HG03354 (cell line): ENCODE measurements around the gene TM2D3.
"Not testable (repeated sequence)": the region's sequence is repeated elsewhere in the genome, so short reads cannot be mapped to it uniquely, and the experiment has no call there.

ENCODE experiments used
- ATAC-seq: cut with Tn5 transposase; IDR thresholded peaks from one replicate; pipeline ENCODE4 v1.9.1; 2021; ENCODE audit warnings: mild to moderate bottlenecking; ENCODE audit not compliant: unreplicated experiment, poor library complexity, severe bottlenecking

Gene TM2D3

DNA sequence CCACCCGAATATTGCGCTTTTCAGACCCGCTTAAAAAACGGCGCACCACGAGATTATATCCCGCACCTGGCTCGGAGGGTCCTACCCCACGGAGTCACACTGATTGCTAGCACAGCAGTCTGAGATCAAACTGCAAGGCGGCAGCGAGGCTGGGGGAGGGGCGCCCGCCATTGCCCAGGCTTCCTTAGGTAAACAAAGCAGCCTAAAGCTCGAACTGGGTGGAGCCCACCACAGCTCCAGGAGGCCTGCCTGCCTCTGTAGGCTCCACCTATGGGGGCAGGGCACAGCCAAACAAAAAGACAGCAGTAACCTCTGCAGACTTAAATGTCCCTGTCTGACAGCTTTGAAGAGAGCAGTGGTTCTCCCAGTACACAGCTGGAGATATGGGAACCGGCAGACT is 25.5 kb downstream of the TM2D3 start:
- ATAC-seq = not testable (repeated sequence)

DNA sequence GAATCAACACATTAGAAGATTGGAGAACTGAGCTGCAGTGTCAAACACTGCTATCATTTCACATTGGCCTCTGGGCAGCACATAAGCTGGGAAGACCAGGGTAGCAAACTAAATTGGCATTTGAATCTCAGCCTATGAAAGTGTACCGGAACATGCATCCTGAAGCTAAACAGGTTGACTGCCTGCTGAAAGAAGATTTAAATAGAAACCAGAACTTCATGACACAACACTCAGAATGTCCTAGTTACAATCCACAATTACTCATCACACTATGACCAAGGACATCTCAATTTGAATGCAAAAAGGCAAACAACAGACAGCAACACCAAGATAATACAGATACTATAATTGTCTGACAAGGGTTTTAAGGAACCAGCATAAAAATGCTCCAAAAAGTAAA is 26.2 kb downstream of the TM2D3 start:
- ATAC-seq = no peak

DNA sequence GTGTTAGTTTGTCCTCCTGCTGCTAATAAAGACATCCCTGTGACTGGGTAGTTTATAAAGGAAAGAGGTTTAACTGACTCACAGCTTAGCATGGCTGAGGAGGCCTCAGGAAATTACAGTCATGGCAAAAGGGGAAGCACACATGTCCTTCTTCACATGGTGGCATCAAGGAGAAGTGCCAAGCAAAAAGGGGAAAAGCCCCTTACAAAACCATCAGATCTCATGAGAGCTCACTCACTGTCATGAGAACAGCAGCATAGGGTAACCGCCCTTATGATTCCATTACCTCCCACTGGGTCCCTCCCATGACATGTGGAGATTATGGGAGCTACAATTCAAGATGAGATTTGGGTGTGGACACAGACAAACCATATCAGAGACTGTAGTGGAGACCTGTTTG is 27.0 kb downstream of the TM2D3 start:
- no peak for ATAC-seq

DNA sequence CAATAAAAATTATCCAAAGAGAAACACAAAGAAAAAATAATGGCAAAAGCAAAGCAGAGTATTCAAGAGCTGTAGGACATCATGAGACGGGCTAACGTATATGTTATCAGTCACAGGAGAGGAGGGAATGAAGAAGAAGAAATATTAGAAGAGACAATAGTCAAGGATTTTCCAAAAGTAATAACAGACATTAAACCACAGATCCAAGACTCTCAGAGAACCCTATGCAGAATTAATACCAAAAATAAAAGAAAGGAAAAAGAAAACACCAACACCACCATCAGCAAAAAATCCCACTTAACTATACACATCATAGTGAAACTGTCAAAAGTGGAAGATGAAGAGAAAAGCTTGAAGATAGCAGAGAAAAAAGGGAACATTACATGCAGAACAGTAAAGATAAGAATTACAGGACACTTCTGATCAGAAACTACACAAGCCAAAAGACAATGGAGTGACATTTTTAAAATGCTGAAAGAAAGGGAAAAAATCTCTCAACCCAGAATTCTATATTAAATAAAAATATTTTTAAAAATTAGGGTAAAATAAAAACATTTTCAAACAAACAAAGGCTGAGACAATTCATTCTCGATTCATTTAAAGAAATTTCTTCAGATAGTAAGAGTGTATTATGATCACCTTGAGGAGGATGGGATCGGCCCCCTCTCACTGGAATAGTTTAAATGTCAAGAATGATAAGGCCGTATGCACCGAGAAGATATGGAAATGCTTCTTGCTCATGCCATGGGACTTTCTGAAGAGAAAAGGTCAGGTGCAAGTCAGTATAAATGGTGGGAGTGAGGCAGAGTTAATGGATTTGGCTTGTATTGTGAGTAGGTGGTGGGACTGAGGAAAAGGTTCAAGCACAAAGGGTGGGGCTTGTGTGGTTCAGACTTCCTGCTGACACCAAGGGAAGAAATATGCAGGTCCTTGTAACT is 28.5 kb downstream of the TM2D3 start:
- no peak for ATAC-seq

DNA sequence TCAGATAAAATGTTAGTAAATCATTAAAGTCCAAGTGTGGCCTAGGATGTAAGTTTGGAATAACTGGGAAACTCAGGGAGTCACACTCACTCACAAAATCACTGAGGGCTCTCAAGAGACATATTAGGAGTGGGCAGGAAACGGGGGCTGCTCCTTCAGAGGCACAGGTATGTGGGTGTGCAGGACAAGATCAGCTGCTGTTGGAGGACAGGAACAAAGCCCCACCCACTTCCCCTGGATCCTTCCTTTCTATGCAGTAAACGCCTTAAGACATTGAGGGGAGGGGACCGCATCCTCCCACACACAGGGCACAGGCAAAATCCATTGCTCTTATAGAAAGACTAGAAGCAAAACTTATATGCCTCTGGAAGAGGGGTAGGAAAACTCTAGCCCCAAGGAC is 30.2 kb downstream of the TM2D3 start:
- no peak for ATAC-seq

DNA sequence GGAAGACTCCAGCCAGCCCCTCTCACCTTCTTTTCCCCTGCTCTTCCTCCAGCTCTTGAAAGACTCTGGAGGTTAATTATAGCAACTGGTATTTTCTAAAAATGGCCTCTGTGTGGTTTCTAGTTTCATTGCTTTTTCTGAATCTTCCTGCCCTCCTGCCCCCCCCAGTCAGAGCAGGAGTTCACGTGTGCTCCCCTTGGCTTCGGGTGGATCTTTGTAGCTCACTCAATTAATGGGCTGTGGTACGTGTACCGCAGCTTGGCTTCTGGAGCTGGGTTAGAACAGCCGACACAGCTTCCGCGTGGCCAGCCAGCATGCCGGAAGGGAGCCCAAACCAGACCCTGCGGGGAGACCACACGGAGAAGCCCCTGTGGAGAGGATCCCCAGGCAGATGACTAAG is 31.5 kb downstream of the TM2D3 start:
- no peak for ATAC-seq

DNA sequence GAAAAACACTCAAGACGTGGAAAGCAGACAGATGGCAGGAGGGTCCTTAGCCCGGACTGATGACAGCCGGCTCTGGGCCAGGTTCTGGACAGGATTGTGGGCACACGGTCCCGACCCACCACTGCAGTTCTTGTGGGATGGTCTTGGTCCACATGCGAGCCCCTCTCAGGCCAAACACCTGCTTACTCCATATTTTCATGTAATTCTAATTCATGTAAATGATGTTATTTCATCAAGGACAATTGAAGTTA is 32.6 kb downstream of the TM2D3 start:
- ATAC-seq = no peak

DNA sequence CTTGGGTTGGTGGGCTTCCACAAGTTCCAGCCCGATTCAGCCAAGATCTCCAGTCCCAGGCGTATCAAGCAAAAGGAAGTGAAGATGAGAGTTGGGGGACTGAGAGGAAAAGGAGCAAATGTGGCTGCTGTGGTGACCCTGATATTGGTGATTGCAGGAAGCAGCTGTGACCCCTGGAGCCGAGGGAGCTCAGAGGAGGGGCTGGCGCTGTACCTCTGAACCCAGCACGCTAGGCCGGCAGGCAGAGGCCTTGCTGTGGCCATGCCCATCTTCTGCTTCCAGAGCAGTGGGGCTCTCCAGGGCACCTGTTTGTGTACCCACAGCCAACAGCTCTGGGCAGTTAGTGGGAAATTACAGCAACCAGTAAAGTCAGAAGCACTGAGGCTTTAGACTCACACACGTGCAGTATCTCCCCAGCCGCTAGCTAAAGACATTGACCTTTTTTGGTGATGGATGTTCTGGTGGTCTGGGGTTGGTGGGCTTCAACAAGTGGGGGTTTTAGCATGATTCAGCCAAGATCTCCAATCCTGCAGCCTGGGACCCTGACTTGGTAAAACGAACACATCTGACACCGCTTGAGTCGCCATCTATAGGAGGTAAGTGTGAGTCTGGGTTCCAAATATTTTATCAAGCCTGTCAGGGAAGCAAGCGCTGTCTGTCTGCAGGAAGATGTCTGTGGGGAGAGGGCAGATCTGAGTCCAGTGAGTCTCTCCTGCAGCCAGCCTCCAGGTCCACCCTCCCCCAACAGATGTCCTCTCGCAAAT is 33.1 kb downstream of the TM2D3 start:
- ATAC-seq = no peak

DNA sequence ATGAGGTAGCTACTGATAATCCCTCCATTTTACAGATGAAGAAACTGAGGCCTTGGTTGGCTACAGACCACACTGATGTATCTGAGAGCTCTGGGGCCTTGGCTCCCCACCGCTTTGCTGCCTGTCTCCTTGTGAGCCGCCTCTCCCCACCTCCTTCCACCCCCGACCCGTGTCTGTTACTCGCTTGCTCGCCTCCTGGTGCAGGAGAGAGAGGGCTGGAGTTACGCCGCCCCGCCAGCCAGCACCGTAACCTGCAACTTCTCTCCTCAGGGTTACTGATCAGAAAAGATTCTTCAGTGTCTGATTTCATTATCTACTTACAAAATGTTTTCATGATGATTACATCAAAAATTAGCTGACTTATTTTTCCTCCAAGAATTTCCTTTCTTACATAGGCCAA is 34.1 kb downstream of the TM2D3 start:
- no peak for ATAC-seq

DNA sequence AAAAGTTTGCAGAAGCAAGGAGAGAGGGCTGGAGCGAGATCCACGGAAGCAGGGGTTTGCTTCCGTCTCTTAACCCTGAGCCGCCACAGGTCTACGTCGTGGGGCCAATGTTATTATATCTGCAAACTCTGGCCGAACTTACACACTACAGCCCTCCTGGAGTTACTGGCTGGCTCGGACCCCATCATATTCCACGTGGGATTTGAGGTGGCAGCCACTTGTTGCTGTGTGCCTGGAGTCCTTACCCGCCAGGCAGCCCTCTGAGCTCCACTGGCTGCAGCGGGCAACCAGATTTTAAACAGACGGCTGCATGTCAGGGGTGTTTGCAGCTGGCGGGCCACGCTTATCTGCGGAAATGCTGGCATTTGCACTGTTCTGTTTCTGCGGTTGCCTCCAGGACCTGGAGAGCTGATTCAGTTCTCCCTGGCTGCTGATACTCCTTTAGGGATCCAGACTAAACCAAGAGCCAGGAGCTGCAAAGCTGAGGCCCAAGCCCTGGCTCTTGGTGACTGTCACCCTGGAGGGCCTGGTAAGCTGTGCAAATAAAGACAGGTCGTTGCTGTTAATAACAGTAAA is 34.7 kb downstream of the TM2D3 start:
- ATAC-seq = no peak

DNA sequence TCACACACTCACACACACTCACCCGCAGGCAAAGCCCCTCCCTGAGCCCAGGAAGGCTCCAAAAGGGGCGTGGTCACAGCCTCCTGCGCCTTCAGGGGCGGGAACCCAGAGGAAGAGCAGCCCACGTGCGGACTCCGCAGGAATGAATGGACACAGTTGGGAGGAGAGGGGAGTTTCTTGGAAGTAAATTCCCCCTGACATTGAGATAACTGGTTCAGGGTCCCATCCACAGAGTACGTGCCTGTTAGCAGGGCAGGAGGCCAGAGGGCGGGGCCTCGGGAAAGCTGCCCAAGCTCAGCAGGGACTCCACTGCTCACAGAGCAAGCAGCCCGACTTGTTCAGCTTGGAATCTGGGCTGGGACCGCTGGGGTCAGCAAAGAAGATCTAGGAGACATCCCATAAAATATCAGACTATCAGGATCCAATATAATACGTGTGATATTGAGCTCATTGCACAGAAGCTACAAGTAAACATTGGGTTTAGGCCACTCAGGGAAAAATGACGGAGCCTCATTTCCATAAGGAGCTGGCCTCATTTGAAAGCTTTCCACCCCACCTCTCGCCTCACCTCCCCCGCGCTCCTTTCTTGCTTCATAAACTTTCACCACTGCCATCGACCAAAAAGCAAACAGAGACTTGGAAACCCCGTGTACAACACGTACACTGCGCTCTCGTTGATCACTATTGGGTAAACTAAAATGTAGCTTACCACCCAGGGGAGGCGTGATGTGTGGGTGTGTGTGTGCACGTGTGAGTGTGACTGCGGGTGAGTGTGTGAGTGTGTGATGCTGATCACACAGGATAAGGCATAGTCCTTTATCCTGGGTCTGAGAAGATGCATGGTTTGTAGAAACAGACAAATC is 36.0 kb downstream of the TM2D3 start:
- no peak for ATAC-seq

DNA sequence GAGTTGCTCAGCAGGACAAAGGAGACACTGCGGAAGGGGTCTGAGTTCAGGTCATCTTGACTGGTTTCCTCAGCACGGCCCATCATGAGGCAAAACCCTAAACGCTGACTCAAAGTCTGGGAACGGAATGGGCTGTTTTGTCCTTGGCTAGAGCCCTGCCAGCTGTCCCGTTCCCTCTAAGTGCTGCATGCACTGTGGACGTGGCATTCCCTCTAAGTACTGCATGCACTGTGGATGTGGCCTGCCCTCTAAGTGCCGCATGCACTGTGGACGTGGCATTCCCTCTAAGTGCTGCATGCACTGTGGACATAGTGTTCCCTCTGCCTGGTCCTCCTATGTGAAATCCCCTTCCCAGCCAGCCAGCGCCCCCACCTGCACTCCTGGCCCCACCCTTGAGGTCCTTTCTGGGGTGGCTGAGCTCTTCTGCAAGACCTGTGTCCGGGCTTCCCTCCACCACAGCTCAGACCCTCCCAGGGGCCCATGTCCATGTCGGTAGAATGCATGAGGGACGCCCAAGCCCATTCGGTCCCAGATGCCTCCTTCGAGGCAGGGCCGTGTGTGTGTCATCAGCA is 36.7 kb downstream of the TM2D3 start:
- ATAC-seq = no peak

DNA sequence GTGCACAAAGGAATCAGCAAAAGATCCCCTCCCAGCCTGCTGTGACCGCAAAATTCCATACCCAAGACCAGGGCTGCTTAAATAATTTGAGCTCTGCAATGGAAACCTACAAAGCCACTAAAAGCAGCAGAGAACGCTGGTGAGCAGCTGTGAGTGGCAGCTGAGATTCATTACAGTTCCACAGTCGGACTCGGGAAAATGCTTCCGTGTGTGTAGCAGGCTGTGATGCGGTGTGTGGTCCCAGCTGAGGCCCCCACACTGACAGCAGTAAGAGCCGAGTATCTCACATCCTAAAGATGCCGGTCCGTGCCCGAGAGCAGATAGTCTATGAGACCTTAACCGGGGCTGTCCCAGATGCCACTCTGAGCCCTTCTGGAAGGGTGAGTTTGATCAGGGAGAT is 37.4 kb downstream of the TM2D3 start:
- ATAC-seq = no peak

DNA sequence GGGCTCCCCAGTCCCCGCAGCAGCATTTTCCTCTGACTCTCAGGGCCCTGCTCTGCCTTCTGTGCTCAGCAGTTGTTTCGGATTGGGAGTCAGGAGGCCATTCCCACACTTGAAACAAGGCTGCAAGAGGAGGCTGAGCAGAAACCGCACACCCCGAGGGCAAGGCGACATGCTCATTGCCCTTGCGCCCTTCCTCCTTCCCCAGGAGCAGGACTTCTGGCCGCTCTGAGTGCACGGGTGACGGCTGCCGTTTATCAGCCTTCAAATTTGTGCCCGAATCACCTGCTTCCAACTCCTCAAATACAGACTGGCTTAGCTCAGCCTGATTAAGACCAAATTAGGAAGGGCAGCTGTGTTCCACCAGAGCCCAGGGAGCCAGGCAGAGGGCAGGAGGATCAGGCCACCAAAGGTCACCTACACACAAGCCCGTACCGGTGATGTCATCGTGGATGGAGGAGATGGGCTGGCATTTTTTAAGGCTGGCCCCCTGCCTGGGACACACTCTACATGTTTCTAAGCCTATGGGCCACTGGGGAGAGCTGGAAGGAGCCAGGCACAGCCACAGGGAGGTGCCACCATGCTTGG is 38.1 kb downstream of the TM2D3 start:
- ATAC-seq = no peak

DNA sequence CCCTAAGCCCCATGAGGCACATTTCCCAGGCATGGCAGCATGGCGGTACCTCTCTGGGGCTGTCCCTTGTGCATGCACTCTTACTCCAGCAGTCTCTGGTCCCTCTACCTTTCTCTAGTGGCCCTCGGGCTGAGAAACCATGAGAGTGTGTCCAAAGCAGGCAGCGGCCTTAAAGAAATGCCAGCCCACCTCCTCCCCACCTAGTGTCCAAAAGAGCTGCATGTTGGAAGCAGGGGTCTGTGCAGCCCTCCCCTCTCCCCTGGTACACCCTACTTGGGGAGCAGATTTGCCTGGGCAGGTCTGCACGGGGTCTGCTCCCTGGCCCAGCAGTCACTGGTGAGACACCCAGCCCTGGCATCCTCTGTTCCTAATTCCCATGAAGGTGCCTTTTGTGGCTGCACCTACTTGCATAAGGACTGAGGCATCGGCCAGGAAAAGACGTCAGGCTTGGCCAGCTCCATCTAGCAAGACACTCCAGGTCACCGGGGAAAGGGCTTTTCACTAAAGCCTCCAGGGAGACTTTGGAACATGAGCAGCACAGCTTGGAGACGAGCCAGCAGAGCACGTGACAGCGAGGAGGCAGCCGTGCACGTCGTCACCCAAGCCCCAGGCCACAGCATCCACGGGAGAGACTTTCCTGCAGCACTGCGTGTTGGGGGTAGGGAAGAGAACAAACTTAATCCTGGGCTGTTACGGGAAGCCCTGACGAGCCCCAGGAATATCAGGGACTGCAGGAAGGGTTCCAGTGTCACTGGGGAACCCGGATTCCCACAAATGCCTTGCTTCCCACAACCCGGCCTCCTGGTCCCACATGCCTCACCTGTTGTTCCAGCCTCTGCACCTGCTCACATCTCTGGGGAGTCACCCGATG is 38.8 kb downstream of the TM2D3 start:
- ATAC-seq = no peak

DNA sequence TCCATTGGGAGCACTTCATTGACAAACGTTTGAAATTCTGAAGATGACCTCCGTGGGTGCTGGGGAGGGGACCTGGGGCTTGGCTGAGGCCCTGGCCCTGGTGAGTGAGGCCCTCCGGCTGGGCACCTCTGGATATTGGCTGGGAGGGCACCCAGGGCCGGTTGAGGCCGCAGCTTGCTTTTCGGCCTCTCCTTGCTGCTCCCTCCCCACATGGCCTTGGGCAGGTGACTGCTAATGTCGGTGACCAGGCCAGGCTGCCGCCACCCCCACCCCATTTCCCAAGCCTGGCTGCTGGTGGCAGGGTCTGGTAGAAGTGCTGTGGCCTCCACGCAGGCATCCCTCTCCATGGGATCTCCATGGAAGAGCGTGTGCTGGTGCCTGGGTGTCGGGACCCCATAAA is 39.5 kb downstream of the TM2D3 start:
- no peak for ATAC-seq

DNA sequence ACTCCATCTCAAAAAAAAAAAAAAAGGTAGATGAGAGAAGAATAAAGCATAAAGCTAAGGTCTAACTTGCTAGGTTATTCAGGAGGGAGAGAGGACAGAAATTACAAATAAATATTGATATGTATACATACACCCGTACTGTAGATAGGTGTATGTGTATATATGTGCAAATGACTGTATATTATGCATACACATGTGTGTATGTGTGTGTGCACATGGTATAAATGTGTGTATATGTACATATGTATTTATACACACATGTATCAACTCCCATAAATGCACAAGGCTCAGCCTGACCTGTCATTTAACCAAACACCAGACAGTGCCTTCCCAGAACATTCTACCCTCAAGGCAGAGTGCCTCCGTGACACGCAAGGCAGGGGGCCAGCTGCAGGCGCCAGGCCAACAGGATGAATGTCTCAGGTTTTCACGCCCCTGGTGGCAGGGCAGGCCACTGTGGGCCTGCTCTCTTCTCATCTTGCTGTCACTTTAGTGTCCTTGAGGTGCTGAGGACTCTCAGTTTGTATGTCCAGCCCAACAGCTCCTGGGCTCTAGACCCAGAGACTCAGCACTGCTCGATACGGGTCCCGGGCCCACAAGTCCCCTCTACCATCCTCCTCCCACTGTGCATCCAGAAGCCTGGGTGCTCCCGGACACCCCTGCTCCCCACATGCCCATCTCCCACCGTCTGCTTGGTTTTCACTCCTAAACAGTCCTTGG is 40.4 kb downstream of the TM2D3 start:
- ATAC-seq = no peak

DNA sequence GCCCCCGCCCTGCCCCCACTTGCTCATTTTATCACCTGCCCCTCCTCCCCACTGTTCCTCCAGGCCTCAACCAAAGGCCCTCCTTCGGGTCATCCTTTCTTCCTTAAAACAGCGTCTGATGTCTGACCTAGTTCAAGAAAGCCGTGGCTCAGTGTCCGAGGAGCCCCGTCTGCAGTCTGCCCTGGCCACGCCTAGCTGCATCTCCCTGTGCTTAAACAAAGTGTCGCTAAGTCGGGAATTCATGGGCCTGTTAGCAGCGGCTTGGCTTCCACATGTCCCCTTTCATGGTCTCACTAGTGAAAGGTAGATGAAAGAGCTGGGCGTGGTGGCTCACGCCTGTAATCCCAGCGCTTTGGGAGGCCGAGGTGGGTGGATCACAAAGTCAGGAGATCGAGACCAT is 41.2 kb downstream of the TM2D3 start:
- no peak for ATAC-seq
